HL-60 (cell line): ENCODE results near the gene INTS3.

Source experiments
- DNase-seq, 2 experiments: peaks; one replicate each; pipeline ENCODE4 v3.0.0-alpha.2; 2010 to 2020; ENCODE audit warnings: low read depth in 1 of 2, low spot score in 1 of 2
- H3K27ac ChIP-seq: fragments of 250-450 bp; sonication (Bioruptor Pico); replicated peaks from 2 replicates; pipeline ENCODE4 v1.5.1; 2020; ENCODE audit warnings: mild to moderate bottlenecking, moderate library complexity
- H3K27me3 ChIP-seq: fragments of 250-450 bp; sonication (Bioruptor Pico); 2 replicates; pipeline ENCODE4 v1.5.1; 2021; ENCODE audit warnings: mild to moderate bottlenecking, moderate library complexity; ENCODE audit not compliant: insufficient read depth, poor library complexity, severe bottlenecking
- H3K4me3 ChIP-seq: replicated peaks from 2 replicates; pipeline ENCODE4 v1.5.1; 2011; ENCODE audit warnings: mild to moderate bottlenecking, control low read depth, low read length; ENCODE audit not compliant: insufficient read depth
- GABPA ChIP-seq: IDR thresholded peaks from 2 replicates; pipeline ENCODE4 v1.6.1; 2012; ENCODE audit warnings: low read depth
- POLR2AphosphoS5 ChIP-seq: IDR thresholded peaks from 2 replicates; pipeline ENCODE4 v1.6.1; 2012; ENCODE audit warnings: low read depth
- SPI1 ChIP-seq: IDR thresholded peaks from 2 replicates; pipeline ENCODE4 v1.6.1; 2012; ENCODE audit warnings: low read depth, mild to moderate bottlenecking, borderline replicate concordance
- TF ChIP-seq, protein P1 (sequence below): IDR thresholded peaks from 2 replicates; pipeline ENCODE4 v1.6.1; 2012; ENCODE audit warnings: low read depth; ENCODE audit not compliant: insufficient replicate concordance
- TF ChIP-seq, protein P2 (sequence below): IDR thresholded peaks from one replicate; pipeline ENCODE4 v1.5.1; 2011; ENCODE audit warnings: low read length, control low read depth, inconsistent platforms; ENCODE audit not compliant: insufficient read depth

Gene INTS3

GRCh38 chr1:153734396-153735089 is 6.7 kb downstream of the INTS3 start:
- TF ChIP-seq, protein P1, sequence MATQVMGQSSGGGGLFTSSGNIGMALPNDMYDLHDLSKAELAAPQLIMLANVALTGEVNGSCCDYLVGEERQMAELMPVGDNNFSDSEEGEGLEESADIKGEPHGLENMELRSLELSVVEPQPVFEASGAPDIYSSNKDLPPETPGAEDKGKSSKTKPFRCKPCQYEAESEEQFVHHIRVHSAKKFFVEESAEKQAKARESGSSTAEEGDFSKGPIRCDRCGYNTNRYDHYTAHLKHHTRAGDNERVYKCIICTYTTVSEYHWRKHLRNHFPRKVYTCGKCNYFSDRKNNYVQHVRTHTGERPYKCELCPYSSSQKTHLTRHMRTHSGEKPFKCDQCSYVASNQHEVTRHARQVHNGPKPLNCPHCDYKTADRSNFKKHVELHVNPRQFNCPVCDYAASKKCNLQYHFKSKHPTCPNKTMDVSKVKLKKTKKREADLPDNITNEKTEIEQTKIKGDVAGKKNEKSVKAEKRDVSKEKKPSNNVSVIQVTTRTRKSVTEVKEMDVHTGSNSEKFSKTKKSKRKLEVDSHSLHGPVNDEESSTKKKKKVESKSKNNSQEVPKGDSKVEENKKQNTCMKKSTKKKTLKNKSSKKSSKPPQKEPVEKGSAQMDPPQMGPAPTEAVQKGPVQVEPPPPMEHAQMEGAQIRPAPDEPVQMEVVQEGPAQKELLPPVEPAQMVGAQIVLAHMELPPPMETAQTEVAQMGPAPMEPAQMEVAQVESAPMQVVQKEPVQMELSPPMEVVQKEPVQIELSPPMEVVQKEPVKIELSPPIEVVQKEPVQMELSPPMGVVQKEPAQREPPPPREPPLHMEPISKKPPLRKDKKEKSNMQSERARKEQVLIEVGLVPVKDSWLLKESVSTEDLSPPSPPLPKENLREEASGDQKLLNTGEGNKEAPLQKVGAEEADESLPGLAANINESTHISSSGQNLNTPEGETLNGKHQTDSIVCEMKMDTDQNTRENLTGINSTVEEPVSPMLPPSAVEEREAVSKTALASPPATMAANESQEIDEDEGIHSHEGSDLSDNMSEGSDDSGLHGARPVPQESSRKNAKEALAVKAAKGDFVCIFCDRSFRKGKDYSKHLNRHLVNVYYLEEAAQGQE = no peak
- TF ChIP-seq GABPA = no peak
- TF ChIP-seq SPI1 = no peak
- TF ChIP-seq, protein P2, sequence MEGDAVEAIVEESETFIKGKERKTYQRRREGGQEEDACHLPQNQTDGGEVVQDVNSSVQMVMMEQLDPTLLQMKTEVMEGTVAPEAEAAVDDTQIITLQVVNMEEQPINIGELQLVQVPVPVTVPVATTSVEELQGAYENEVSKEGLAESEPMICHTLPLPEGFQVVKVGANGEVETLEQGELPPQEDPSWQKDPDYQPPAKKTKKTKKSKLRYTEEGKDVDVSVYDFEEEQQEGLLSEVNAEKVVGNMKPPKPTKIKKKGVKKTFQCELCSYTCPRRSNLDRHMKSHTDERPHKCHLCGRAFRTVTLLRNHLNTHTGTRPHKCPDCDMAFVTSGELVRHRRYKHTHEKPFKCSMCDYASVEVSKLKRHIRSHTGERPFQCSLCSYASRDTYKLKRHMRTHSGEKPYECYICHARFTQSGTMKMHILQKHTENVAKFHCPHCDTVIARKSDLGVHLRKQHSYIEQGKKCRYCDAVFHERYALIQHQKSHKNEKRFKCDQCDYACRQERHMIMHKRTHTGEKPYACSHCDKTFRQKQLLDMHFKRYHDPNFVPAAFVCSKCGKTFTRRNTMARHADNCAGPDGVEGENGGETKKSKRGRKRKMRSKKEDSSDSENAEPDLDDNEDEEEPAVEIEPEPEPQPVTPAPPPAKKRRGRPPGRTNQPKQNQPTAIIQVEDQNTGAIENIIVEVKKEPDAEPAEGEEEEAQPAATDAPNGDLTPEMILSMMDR = no peak
- TF ChIP-seq POLR2AphosphoS5 = no peak
- no peaks in the 10 kb centered on the region for H3K27me3 ChIP-seq
- DNase-seq = peak in 1 of 2 experiments; percentile 48
- H3K27ac ChIP-seq = peak overlapping the region; percentile 27
- H3K4me3 ChIP-seq = no peak overlapping the region

GRCh38 chr1:153735090-153735420 is 7.2 kb downstream of the INTS3 start:
- Histone ChIP-seq H3K4me3 (no peak overlapping the region), H3K27me3 (no peaks in the 10 kb centered on the region), H3K27ac (0 out of 2 replicates have a peak overlapping the region, but pooled peaks have one; percentile 10)
- TF ChIP-seq, protein P2 = no peak
- TF ChIP-seq GABPA = no peak
- TF ChIP-seq, protein P1 = no peak
- no peak for TF ChIP-seq SPI1
- no peak for TF ChIP-seq POLR2AphosphoS5
- DNase-seq = no peak

GRCh38 chr1:153741986-153742385 is 14.1 kb downstream of the INTS3 start:
- no peak overlapping the region for H3K4me3 ChIP-seq
- no peak for DNase-seq
- no peak overlapping the region for H3K27ac ChIP-seq
- no peaks in the 10 kb centered on the region for H3K27me3 ChIP-seq
- TF ChIP-seq, protein P2 = no peak
- TF ChIP-seq POLR2AphosphoS5 (no peak), GABPA (no peak), SPI1 (no peak)
- TF ChIP-seq, protein P1 = no peak
